LNCaP clone FGC (cell line): Measurements from ENCODE around the gene MOXD1.

Source experiments
- DNase-seq: peaks from one replicate; pipeline ENCODE4 v3.0.0-alpha.2; 2011; ENCODE audit warnings: low read depth
- H3K4me3 ChIP-seq: 2 replicates; pipeline ENCODE4 v1.5.1; 2011; ENCODE audit warnings: mild to moderate bottlenecking, low read depth, low read length, control low read depth
- TF ChIP-seq, protein P1 (sequence below): IDR thresholded peaks from 2 replicates; pipeline ENCODE4 v1.5.1; 2012; ENCODE audit warnings: mild to moderate bottlenecking; ENCODE audit not compliant: control insufficient read depth, insufficient read depth; ENCODE audit errors: extremely low read depth

The MOXD1 gene

DNA sequence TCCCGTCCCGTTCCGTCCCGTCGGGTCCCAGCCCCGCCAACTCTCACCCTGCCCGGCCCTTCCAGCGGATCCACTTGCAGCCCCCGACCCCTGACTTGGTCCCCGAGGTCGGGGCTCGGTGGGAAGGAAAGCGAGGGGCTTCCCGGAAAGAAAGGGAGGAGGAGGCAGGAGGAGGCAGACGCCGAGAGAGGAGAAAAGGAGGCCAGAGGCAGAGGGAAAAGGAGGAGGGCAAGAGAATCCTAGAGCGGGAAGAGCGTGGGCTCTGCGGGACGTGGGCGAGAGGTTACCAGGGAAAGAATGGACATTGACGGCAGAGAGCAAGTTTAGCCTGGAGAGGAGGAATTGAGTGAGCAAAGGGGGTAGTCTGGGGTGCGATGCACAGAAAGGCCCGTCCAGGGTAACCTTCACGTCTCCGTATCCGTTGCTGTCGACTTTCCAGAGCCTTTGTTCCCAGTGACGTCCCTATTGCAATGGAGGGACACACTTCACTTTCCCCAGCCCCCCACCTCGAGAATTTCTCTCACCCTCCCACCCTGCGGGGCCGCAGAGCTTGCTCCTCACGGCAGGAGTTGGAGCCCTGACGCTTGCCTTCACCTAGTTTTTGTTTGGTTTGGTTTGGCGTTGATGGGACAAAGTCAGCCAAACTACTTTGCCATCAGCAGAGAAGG, 477 bp upstream of the MOXD1 start:
- DNase-seq: no peak

DNA sequence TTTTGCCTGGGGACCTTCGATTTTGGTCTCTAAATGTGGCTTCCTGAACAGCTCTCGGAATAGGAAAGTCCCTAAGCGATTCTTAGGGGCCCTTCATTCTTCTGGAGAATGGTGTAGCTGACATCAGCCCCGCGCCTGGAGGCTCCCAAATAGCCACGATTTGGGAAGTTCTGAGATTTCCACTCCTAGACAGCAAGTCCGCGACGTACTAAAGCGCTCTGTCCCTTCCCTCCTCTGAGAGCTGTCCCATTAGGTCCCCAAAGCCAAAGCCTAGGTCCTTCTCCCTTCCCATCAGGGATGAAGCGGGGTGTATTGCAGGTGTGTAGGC, 756 bp downstream of the MOXD1 start:
- no peak overlapping the region for H3K4me3 ChIP-seq
- no peak for DNase-seq
- TF ChIP-seq, protein P1, sequence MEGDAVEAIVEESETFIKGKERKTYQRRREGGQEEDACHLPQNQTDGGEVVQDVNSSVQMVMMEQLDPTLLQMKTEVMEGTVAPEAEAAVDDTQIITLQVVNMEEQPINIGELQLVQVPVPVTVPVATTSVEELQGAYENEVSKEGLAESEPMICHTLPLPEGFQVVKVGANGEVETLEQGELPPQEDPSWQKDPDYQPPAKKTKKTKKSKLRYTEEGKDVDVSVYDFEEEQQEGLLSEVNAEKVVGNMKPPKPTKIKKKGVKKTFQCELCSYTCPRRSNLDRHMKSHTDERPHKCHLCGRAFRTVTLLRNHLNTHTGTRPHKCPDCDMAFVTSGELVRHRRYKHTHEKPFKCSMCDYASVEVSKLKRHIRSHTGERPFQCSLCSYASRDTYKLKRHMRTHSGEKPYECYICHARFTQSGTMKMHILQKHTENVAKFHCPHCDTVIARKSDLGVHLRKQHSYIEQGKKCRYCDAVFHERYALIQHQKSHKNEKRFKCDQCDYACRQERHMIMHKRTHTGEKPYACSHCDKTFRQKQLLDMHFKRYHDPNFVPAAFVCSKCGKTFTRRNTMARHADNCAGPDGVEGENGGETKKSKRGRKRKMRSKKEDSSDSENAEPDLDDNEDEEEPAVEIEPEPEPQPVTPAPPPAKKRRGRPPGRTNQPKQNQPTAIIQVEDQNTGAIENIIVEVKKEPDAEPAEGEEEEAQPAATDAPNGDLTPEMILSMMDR: no peak

More for the DNA sequence above, 477 bp upstream of the MOXD1 start:
- TF ChIP-seq, protein P1: no peak
- peak overlapping the region; percentile 30; the same call in 1 of the 2 replicates for H3K4me3 ChIP-seq

DNA sequence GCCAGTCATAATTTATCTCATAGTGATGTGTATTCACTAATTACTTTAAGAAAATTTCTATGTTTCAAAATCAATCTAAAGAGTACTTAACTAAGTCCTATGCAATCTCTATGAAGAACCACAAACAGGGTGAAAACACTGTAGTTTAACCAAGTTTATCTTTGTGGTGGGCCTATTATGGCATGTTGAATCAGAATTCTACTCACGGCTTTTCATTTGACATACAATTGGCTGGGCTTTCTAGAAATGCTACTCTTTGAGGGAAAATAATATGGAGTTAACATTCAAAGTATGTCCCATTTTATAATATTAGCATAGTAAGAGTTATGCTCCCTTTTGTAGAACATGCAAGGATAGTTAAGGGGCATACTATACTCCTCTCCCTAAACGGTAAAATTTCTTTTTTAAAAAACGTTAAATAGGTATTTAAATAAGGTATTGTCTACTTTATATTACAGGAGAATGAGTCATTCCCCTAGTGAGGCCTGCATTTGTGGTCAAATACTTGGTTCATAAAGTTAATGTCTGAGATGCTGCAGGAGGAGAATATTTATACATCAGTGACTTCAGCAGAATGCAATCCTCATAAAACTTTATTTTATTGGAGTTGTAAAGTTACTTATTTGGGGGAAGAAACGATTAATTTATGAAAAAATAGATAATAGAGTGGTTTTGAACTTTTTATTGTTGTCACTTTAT, 1.8 kb downstream of the MOXD1 start:
- H3K4me3 ChIP-seq: no peak overlapping the region
- TF ChIP-seq, protein P1: no peak
- DNase-seq: no peak

DNA sequence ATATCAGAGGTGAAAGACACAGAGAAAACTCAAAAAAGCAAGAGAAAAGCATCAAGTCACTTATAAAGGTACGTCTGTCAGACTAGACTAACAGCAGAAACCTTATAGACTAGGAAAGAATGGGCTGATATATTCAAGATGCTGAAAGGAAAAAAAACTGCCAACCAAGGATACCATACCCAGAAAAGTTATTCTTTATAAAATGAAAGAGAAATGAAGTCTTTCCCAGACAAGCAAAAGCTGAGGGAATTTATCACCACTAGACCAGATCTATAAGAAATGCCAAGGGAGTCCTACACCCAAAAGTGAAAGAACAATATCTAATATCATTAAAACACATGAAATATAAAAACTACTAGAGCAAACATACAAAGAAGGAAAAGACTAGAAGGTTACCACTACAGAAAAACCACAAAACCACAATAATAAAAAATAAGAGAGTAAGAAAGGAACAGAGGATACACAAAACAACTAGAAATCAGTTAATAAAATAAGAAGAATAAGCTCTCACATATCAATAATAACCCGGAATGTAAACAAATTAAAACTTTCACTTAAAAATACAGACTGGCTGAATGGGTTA, 6.2 kb downstream of the MOXD1 start:
- no peak overlapping the region for H3K4me3 ChIP-seq
- TF ChIP-seq, protein P1: no peak
- no peak for DNase-seq

DNA sequence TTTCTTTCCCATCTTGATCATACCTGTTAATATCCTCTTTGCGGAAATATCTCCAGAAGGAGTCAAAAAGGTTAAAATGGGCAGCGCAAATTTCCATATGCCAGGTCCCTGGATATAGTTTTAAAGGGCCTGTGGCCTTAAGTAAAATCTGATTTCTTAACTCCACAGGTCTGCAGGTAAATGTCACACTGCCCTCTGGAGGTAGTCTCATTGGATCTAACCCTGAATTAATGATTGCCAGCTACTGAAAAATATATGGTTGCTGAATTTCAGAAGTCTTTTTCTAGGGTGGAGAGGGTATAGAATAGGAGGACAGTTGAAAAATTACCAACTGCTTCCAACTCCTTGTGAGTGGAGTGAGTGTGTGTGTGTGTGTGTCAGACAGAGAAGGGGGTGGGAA, 8.5 kb downstream of the MOXD1 start:
- TF ChIP-seq, protein P1: peak; percentile 33; the same call in 1 of the 2 replicates
- no peak for DNase-seq

DNA sequence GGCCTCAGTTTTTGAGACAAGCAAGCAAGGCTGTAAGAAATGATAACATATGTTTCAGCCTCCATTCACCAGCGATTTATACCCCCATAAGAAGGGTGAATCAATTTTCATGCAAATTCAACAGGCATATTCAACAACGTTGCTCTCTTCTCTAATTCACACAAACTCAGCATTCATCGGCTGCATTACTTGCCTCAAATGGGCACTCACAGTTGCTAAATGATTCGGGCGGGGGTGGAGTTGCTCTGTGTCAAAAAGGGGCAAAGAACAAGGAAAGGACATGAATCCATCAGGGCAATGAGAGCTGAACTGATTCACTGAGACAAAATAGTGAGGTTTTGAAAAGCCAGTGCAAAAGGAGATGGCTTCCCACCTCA, 9.0 kb downstream of the MOXD1 start:
- TF ChIP-seq, protein P1: no peak
- H3K4me3 ChIP-seq: no peak overlapping the region

More for the DNA sequence above, 8.5 kb downstream of the MOXD1 start:
- no peak overlapping the region for H3K4me3 ChIP-seq

More for the DNA sequence above, 9.0 kb downstream of the MOXD1 start:
- DNase-seq: no peak
